NCI-H2196 (cell line): ENCODE data around the gene CLCF1.
"Not testable (repeated sequence)": the region's sequence is repeated elsewhere in the genome, so short reads cannot be mapped to it uniquely, and the experiment has no call there.

Experiments
- DNase-seq: peaks from one replicate; lab custom pipeline; 2025; ENCODE audit not compliant: unreplicated experiment; lab: John Stamatoyannopoulos, UW

Gene CLCF1

DNA sequence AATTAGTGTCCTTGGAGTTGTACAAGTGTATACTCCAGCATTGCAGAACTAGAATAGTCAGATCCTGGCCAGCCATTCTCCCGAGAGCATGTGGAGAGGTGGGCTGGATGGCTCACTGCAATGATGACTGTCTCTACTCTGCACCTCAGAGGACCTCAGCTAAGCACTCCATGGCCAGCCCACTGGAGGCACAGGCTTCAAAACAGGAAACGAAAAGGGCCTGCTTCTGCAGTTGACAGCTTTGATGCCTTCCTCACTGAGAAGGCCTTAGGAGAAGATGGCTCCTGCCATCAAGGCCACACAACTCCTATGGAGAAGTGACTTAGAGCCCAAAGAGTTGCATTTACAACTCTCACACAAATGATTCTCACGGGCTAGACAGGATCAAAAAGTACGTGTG lies 29.1 kb downstream of the CLCF1 start:
- DNase-seq, result no peak

DNA sequence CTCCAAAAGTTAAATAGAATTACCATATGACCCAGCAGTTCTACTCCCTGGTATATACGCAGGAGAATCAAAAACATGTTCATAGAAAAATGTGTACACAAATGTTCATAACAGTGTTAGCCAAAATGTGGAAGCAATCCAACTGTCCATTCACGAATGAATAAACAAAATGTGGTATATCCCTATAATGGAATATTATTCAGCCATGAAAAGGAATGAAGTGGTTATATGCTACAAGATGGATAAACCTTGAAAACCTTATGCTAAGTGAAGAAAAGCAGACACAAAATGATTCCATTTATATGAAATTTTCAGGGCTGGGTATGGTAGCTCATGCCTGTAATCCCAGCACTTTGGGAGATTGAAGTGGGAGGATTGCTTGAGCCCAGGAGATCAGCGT lies 36.1 kb downstream of the CLCF1 start:
- DNase-seq, result no peak

GRCh38 chr11:67332081-67332691 lies 41.2 kb downstream of the CLCF1 start:
- DNase-seq, result no peak

GRCh38 chr11:67323526-67323925 lies 49.9 kb downstream of the CLCF1 start:
- DNase-seq, result no peak

GRCh38 chr11:67322049-67322448 lies 51.3 kb downstream of the CLCF1 start:
- no peak for DNase-seq

- DNase-seq, result no peak
Measured at GRCh38 chr11:67321313-67321871, 52.0 kb downstream of the CLCF1 start.

DNA sequence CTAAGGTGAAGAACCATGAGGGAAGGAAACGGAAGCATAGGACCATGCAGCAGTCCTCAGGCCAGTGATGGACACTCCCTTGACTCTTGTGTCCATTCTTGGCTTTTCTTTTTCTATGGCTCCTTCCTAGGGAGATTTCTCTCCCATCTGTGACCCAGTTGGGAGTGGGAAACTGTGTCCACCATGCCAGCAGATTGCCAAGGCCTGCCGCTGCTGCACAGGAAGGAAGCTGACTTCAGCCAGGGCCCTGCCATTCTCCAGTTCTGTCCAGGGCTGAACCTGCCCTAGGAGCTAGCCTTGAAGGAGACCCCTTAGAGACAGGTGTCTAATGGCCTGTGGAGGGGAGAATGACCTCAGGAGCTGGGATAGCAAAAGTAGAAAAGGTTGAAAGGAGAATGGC lies 52.7 kb downstream of the CLCF1 start:
- no peak for DNase-seq

- DNase-seq, result no peak
Measured at GRCh38 chr11:67320011-67320410, 53.4 kb downstream of the CLCF1 start.

DNA sequence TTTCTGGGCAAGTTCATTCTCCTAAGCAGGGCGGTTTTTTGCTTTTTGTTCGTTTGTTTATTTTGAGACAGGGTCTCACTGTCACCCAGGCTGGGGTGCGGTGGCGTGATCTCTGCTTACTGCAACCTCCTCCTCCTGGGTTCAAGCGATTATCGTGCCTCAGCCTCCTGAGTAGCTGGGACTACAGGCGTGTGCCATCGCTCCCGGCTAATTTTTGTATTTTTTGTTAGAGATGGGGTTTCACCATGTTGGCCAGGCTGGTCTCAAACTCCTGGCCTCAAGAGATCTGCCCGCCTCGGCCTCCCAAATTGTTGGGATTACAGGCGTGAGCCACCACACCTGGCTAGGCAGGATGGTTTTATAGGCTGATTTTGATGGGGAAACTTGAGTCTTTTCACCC lies 54.5 kb downstream of the CLCF1 start:
- DNase-seq, result not testable (repeated sequence)

DNA sequence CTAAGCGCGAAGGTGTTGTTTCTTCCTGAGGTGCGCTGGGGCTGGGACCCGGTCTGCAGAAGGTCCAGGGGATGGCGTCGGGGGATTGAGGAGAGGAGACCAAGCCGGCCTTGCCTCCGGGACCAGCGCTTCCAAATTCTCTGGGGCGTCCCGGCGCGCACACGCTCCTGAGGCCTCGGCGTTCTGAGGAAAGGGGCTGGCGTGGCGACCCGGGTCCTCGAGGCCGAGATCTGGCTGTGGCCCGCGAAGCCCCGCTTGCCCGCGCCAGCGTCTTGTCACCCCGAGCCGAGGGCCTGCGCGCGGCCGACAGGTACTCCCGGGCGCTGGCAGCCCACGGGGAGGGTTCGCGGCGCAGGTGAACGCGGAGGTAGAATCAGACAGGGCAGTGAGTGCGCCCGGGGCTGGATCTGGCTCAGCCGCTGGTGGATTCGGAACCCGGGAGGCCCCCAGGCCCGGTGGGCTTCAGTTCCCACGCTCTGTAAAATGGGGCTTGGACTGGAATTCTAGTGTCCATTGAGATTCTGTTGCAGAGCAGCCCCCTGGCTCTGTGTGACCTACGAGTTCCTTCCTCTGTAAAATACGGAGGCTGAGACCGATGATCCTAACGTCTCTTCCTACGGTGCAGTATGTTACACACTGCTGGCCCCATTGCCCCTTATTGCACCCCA lies 55.4 kb downstream of the CLCF1 start:
- no peak for DNase-seq

DNA sequence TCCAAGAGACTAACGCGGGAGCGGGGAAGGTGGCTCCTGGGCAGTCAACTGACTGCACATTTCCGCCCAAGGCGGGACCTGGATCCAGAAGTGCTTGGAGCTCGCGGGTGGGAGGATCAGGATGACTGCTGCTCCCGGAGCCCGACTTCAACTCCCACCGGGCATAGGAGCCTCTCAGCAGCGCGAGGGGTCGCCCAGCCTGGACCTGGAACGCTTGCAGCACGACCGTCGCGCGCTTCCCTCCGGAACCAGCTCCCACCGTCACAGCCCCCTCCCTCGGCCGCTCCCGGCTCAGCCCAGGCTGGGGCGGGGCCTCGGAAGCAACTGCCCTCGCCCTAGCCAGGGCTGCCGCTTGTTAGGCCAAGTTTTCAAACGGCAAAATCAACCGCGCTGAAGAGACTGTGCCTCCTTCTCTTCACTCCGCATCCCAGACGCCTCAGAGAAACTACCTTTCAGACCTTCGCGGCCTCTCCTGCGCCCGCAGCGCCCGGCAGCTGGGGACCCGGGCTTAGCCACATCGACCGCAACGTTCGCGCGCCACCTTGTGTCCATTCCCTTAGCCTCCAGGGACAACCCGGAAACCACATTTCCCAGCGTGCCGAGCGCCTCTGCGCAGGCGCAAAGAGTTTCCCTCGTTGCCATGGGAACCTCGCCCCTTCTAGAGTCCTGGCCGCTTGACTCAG lies 56.1 kb downstream of the CLCF1 start:
- DNase-seq, result peak; percentile 98

DNA sequence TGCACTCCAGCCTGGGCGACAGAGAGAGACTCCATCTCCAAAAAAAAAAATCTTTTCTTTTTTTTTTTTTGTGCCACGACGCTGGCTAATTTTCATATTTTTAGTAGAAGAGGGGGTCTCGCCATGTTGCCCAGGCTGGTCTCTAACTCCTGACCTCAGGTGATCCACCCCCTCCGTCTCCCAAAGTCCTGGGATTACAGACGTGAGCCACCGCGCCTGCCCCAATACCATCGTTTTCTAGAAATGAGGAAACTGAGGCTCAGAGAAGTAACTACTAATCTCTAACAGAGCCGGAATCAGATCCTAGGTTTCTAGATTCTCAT lies 56.6 kb downstream of the CLCF1 start:
- no peak for DNase-seq

DNA sequence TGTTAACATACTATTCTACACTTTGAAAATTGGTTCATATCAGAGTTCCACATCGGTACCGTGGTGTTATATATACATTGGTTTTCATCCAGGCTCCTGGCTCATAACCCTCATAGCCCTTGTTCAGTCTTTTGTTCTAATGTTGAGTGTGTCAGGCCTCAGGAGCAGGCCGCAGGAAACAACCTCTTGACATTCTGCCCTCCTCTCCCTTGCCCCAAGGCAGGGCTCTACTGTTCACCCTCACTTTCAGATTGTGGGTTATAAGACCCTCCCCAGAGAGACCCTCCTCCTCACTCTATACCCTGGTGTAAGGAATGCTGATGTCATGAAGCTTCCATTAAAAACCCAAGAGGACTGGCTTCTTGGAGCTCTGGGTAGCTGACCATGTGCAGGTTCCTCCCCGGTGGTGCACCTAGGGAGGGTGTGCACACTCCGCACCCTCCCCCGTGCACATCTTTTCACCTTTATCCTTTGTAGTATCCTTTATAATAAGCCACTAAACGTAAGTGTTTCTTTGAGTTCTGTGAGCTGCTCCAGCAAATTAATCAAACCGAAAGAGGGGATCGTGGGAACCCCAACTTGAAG lies 58.0 kb downstream of the CLCF1 start:
- peak; percentile 46 for DNase-seq

DNA sequence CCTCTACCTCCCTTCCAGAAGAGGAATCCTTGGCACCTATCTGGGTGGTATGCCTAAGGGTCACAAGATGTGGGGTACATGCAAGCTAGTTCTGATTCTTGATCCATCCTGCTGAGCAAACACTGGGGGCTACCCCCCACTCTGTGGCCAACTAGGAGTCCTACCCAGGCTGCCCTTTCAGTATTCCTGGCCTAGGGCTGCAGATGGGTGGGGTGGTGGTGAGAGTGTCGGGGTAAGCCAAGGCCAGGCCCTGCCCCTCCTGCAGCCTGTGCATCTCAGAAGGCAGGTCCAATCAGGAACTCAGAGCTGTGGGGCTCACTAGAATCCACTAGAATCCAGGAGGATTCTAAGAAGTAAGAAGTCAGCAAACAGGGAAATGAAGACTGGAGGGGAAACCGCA lies 59.2 kb downstream of the CLCF1 start:
- no peak for DNase-seq
